ENCODE data around the gene C1orf115. TPM values are rescaled to one million over a fixed set of nuclear protein-coding genes. Genes with fewer than 3 reads are reported as not detected.

C1orf115 gene
- total and polyA plus RNA-seq, 7 donors, result 3.9 to 197 (median 8.9) TPM

DNA sequence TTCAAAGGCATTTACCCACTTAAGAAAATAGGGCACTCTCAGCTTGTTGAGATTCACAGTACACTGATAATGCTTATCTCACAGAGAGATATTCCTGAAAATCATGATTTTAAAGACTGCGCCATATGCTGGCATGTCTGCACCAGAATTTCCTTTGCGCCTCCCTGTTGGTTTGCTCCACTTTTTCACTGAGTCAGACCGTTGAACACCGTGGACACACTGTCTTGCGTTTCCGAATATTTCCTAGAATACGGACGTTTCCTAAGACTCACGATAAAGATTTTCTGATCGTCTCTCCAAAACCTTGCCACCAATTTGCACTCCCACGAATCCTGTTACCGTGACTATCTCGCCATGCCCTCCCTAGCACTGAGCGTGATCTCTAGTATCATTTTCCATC lies 497 bp upstream of the C1orf115 start:
- intact Hi-C loops (cut with DNase I), result loop anchor here (1.0 to 2.0 kb wide), 2 partner anchors 44 to 85 kb away; no protein-coding TSS in a partner anchor
- WGBS, 2 donors, result 34 to 36% methylated on average over 14 of the region's 14 CpGs

GRCh38 chr1:220691053-220691684 lies 1.0 kb downstream of the C1orf115 start:
- H3K36me3 ChIP-seq, result no peaks in the 10 kb centered on the region
- 14 to 56% methylated on average over 14 of the region's 14 CpGs for WGBS, 2 donors
- intact Hi-C loops (cut with DNase I), result loop anchor here (2.0 kb wide), 1 partner anchor 84 kb away; no protein-coding TSS in a partner anchor
- peak overlapping the region; percentile 55 to 89 (median 74) for H3K4me3 ChIP-seq
- no peak for DNase-seq
- no peak overlapping the region for H3K27ac ChIP-seq
- H3K9me3 ChIP-seq, result no peaks in the 10 kb centered on the region
- H3K4me1 ChIP-seq, result peaks cover 0 to 19% (median 15%) of the 10 kb centered on the region in 4 donors
- H3K27me3 ChIP-seq, result no peaks in the 10 kb centered on the region
- TF ChIP-seq POLR2AphosphoS5 (IDR thresholded peaks at IDR 0.05) (no peak), POLR2A (IDR thresholded peaks at IDR 0.05) (no peak), EP300 (IDR thresholded peaks at IDR 0.05) (no peak)
- TF ChIP-seq, protein P1, sequence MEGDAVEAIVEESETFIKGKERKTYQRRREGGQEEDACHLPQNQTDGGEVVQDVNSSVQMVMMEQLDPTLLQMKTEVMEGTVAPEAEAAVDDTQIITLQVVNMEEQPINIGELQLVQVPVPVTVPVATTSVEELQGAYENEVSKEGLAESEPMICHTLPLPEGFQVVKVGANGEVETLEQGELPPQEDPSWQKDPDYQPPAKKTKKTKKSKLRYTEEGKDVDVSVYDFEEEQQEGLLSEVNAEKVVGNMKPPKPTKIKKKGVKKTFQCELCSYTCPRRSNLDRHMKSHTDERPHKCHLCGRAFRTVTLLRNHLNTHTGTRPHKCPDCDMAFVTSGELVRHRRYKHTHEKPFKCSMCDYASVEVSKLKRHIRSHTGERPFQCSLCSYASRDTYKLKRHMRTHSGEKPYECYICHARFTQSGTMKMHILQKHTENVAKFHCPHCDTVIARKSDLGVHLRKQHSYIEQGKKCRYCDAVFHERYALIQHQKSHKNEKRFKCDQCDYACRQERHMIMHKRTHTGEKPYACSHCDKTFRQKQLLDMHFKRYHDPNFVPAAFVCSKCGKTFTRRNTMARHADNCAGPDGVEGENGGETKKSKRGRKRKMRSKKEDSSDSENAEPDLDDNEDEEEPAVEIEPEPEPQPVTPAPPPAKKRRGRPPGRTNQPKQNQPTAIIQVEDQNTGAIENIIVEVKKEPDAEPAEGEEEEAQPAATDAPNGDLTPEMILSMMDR (IDR thresholded peaks at IDR 0.05), result no peak

More for the DNA sequence above, 497 bp upstream of the C1orf115 start:
- peak overlapping the region; percentile 55 to 89 (median 74) for H3K4me3 ChIP-seq
- peaks cover 0 to 19% (median 15%) of the 10 kb centered on the region in 4 donors for H3K4me1 ChIP-seq
- TF ChIP-seq, protein P1 (IDR thresholded peaks at IDR 0.05), result no peak
- TF ChIP-seq EP300 (IDR thresholded peaks at IDR 0.05) (no peak), POLR2A (IDR thresholded peaks at IDR 0.05) (no peak), POLR2AphosphoS5 (IDR thresholded peaks at IDR 0.05) (no peak)
- H3K27me3 ChIP-seq, result no peaks in the 10 kb centered on the region
- no peak overlapping the region for H3K27ac ChIP-seq
- no peaks in the 10 kb centered on the region for H3K36me3 ChIP-seq
- no peaks in the 10 kb centered on the region for H3K9me3 ChIP-seq
- DNase-seq, result no peak

- Histone ChIP-seq H3K4me1 (peaks cover 0 to 19% (median 15%) of the 10 kb centered on the region in 4 donors), H3K9me3 (no peaks in the 10 kb centered on the region), H3K27me3 (no peaks in the 10 kb centered on the region), H3K27ac (no peak overlapping the region), H3K4me3 (no peak overlapping the region), H3K36me3 (no peaks in the 10 kb centered on the region)
- TF ChIP-seq EP300 (IDR thresholded peaks at IDR 0.05), result no peak
- no peak for TF ChIP-seq POLR2AphosphoS5 (IDR thresholded peaks at IDR 0.05)
- 92 to 94% methylated on average over 8 of the region's 8 CpGs for WGBS, 2 donors
- no peak for DNase-seq
- intact Hi-C loops (cut with DNase I), result no loop called here
Observed at GRCh38 chr1:220692436-220693228, 2.5 kb downstream of the C1orf115 start.

GRCh38 chr1:220694866-220695382 lies 4.8 kb downstream of the C1orf115 start:
- Histone ChIP-seq H3K27ac (no peak overlapping the region), H3K4me3 (no peak overlapping the region), H3K4me1 (peaks cover 0 to 13% (median 10%) of the 10 kb centered on the region in 4 donors), H3K36me3 (no peaks in the 10 kb centered on the region), H3K9me3 (no peaks in the 10 kb centered on the region), H3K27me3 (no peaks in the 10 kb centered on the region)
- no peak for DNase-seq
- no peak for TF ChIP-seq EP300 (IDR thresholded peaks at IDR 0.05)
- TF ChIP-seq POLR2AphosphoS5 (IDR thresholded peaks at IDR 0.05), result no peak
- TF ChIP-seq, protein P1 (IDR thresholded peaks at IDR 0.05), result no peak
- no peak for TF ChIP-seq POLR2A (IDR thresholded peaks at IDR 0.05)
- intact Hi-C loops (cut with DNase I), result no loop called here
- 97% methylated on average over 8 of the region's 8 CpGs for WGBS, 2 donors

GRCh38 chr1:220695426-220695825 lies 5.3 kb downstream of the C1orf115 start:
- DNase-seq, result no peak
- 93 to 95% methylated on average over 4 of the region's 4 CpGs for WGBS, 2 donors
- H3K27me3 ChIP-seq, result no peaks in the 10 kb centered on the region
- H3K9me3 ChIP-seq, result no peaks in the 10 kb centered on the region
- peaks cover 0 to 14% (median 10%) of the 10 kb centered on the region in 4 donors for H3K4me1 ChIP-seq
- H3K36me3 ChIP-seq, result no peaks in the 10 kb centered on the region
- H3K27ac ChIP-seq, result no peak overlapping the region
- TF ChIP-seq POLR2A (IDR thresholded peaks at IDR 0.05), result no peak
- H3K4me3 ChIP-seq, result no peak overlapping the region
- intact Hi-C loops (cut with DNase I), result no loop called here

Measured in sigmoid colon (tissue), 7 donors.